K562 (cell line): ENCODE results near the gene EIF5A2. TPM values are rescaled to one million over a fixed set of nuclear protein-coding genes. Genes with fewer than 3 reads are reported as not detected.

Source experiments
- ATAC-seq: fragments of 200-7000 bp; cut with Tn5 transposase; 3 replicates; pipeline ENCODE4 v1.9.1; 2020; ENCODE audit warnings: moderate library complexity
- BruUV-seq: library from RNA; stranded (reverse); fragments of 400-500 nt; replicated peaks from 2 replicates; lab custom pipeline; 2021; lab: Mats Ljungman, UMichigan
- CTCF ChIA-PET: fragments of 300-600 bp; formaldehyde crosslinking; extraction: SDS; loops from one replicate; lab custom pipeline; 2021; ENCODE audit warnings: low intra/inter-chr PET ratio; lab: Yijun Ruan, JAX
- POLR2A ChIA-PET: fragments of 300-600, 350-650 bp; sonication (Branson Sonifier 250); formaldehyde crosslinking; extraction: SDS; loops from one replicate; lab custom pipeline; 2021; ENCODE audit warnings: antibody characterized with exemption, inconsistent platforms; lab: Yijun Ruan, JAX
- DNase-seq, 4 experiments: peaks; one replicate each; pipeline versions ENCODE4 v3.0.0 to v3.0.0-alpha.2; 2011 to 2018; ENCODE audit warnings: low spot score in 3 of 4, mixed read lengths in 3 of 4; ENCODE audit errors: extremely low read depth in 1 of 4
- FAIRE-seq: peaks from 2 replicates; lab custom pipeline; 2011; peaks lifted over from hg19 to GRCh38; lab: Jason Lieb, UNC
- H2AFZ ChIP-seq: 2 replicates; pipeline ENCODE4 v1.6.0; 2011; ENCODE audit warnings: low read depth, low read length, control low read depth, inconsistent platforms
- H3K27ac ChIP-seq: fragments of 200-600 bp; 3 replicates; pipeline ENCODE4 v1.8.0; 2011; ENCODE audit warnings: low read depth, mild to moderate bottlenecking, control low read depth, inconsistent platforms, low read length, moderate library complexity, mixed read lengths; ENCODE audit errors: extremely low read depth
- H3K27me3 ChIP-seq, 2 experiments: fragments of 300-600 bp in 1 of 2; 2 replicates in 1 of 2; 3 replicates in 1 of 2; pipeline versions ENCODE4 v1.6.0 to v1.8.0; 2011; ENCODE audit warnings: inconsistent platforms in 2 of 2, low read length in 2 of 2, mild to moderate bottlenecking in 1 of 2, mixed read lengths in 1 of 2, moderate library complexity in 1 of 2; ENCODE audit not compliant: control insufficient read depth in 2 of 2, insufficient read depth in 2 of 2
- H3K36me3 ChIP-seq: fragments of 300-600 bp; 3 replicates; pipeline ENCODE4 v1.8.0; 2011; ENCODE audit warnings: mild to moderate bottlenecking, low read length, inconsistent platforms; ENCODE audit not compliant: control insufficient read depth, insufficient read depth
- H3K4me1 ChIP-seq, 2 experiments: fragments of 200-600 bp in 1 of 2; replicated peaks in 1 of 2; 2 replicates in 1 of 2; 3 replicates in 1 of 2; pipeline versions ENCODE4 v1.5.1 to v1.8.0; 2011; ENCODE audit warnings: inconsistent platforms in 2 of 2, low read length in 2 of 2, mild to moderate bottlenecking in 1 of 2, mixed read lengths in 1 of 2, moderate library complexity in 1 of 2; ENCODE audit not compliant: control insufficient read depth in 2 of 2, insufficient read depth in 2 of 2
- H3K4me2 ChIP-seq: 2 replicates; pipeline ENCODE4 v1.6.1; 2011; ENCODE audit warnings: low read length, control low read depth, inconsistent platforms, mixed read lengths; ENCODE audit not compliant: insufficient read depth
- H3K4me3 ChIP-seq: fragments of 200-600 bp; sonication (generic), shearing (Covaris generic); 2 replicates; pipeline ENCODE4 v1.5.1; 2016; ENCODE audit warnings: control low read depth, inconsistent platforms
- H3K79me2 ChIP-seq: fragments of 200-600 bp; 3 replicates; pipeline ENCODE4 v1.8.0; 2011; ENCODE audit warnings: low read length, inconsistent platforms; ENCODE audit not compliant: control insufficient read depth, insufficient read depth
- H3K9ac ChIP-seq, 2 experiments: 2 replicates each; pipeline versions ENCODE4 v1.6.0 to v1.6.1; 2011; ENCODE audit warnings: low read depth in 2 of 2, low read length in 2 of 2, control low read depth in 1 of 2, inconsistent platforms in 1 of 2, mild to moderate bottlenecking in 1 of 2, mixed read lengths in 1 of 2; ENCODE audit not compliant: insufficient read depth in 1 of 2
- H3K9me1 ChIP-seq: one replicate; pipeline ENCODE4 v1.6.0; 2011; ENCODE audit warnings: inconsistent platforms, mild to moderate bottlenecking, low read length, moderate library complexity; ENCODE audit not compliant: control insufficient read depth, insufficient read depth
- H3K9me3 ChIP-seq: replicated peaks from 2 replicates; pipeline ENCODE4 v1.5.1; 2011; ENCODE audit warnings: low read depth, low read length, inconsistent platforms; ENCODE audit not compliant: control insufficient read depth, insufficient read depth
- H4K20me1 ChIP-seq: replicated peaks from 2 replicates; pipeline ENCODE4 v1.6.1; 2011; ENCODE audit warnings: low read length, inconsistent platforms, mixed read lengths; ENCODE audit not compliant: control insufficient read depth, insufficient read depth
- DACH1 ChIP-seq: fragments of 450-650 bp; IDR thresholded peaks from 2 replicates; pipeline ENCODE4 v1.6.1; 2018; ENCODE audit not compliant: partially characterized antibody
- RAD21 ChIP-seq, 2 experiments: fragments of 250-450 bp in 1 of 2; fragments of 450-650 bp in 1 of 2; sonication (Bioruptor Pico) in 1 of 2; formaldehyde crosslinking in 1 of 2; IDR thresholded peaks in 1 of 2; conservative IDR thresholded peaks in 1 of 2; 2 replicates each; pipeline versions ENCODE4 v1.4.0 to v1.8.0; 2020 to 2022; ENCODE audit warnings: mild to moderate bottlenecking in 2 of 2, moderate library complexity in 1 of 2
- SMARCA4 ChIP-seq: fragments of 450-650 bp; IDR thresholded peaks from 2 replicates; pipeline ENCODE4 v1.6.1; 2016
- SREBF1 ChIP-seq: fragments of 150-350 bp; IDR thresholded peaks from 2 replicates; pipeline ENCODE4 v1.6.1; 2014; ENCODE audit warnings: antibody characterized with exemption, low read depth, low read length, borderline replicate concordance
- WGBS: fragments of 100-300 bp; shearing (Covaris generic); methylation state at CpG from one replicate; pipeline ENCODE4 v1.1.6; 2016; ENCODE audit warnings: low coverage, mixed read lengths; ENCODE audit not compliant: insufficient coverage; ENCODE audit errors: missing lambda C conversion rate; 5-methylcytosine and 5-hydroxymethylcytosine counted together
- in situ Hi-C: fragments of 300-500 bp; cut with MboI; formaldehyde crosslinking; loops from 4 replicates; pipeline ENCODE4 v1.15.0; 2018; ENCODE audit warnings: inconsistent platforms, mixed read lengths
- intact Hi-C: fragments of 100-400 bp; cut with micrococcal nuclease; formaldehyde crosslinking; loops from 2 replicates; pipeline ENCODE4 v1.14.2; 2022
- polyA plus RNA-seq, 8 experiments: library from polyadenylated mRNA; depleted of rRNA in 4 of 8; stranded (reverse) in 5 of 8; unstranded in 3 of 8; fragments of >200 nt; fragmentation: Nextera tagmentation in 2 of 8; fragmentation: Illumina TruSeq in 1 of 8; extraction: Ambion mirVana in 2 of 8; extraction: Trizol in 1 of 8; gene quantifications; 2 replicates each; pipeline versions ENCODE4 v1.2.1 to v1.2.3, GENCODE V29; 2011 to 2014; ENCODE audit warnings: inconsistent platforms in 1 of 8, missing spikeins in 1 of 8
- total RNA-seq, 7 experiments: library from RNA; depleted of rRNA in 6 of 7; stranded (reverse); fragments of >200 nt in 6 of 7; fragmentation: Illumina TruSeq in 2 of 7; extraction: Trizol in 2 of 7; gene quantifications; 2 replicates each; pipeline versions ENCODE4 v1.2.1 to v1.2.3, GENCODE V29; 2011 to 2021; ENCODE audit warnings: low replicate concordance in 1 of 7
- TF ChIP-seq, protein P1 (sequence below): IDR thresholded peaks from 2 replicates; pipeline ENCODE4 v1.6.1; 2012; ENCODE audit warnings: low read depth, low read length, improper control_type of control experiment, borderline replicate concordance
- TF ChIP-seq, protein P2 (sequence below), 3 experiments: IDR thresholded peaks in 2 of 3; conservative IDR thresholded peaks in 1 of 3; 2 replicates each; pipeline ENCODE4 v1.5.1; 2011 to 2012; ENCODE audit warnings: low read length in 3 of 3, mild to moderate bottlenecking in 3 of 3, control low read depth in 2 of 3, improper control_type of control experiment in 1 of 3, inconsistent platforms in 1 of 3, low read depth in 1 of 3, mixed read lengths in 1 of 3, moderate library complexity in 1 of 3; ENCODE audit not compliant: insufficient read depth in 2 of 3
- TF ChIP-seq, protein P3 (sequence below): fragments of 450-650 bp; formaldehyde crosslinking; IDR thresholded peaks from 2 replicates; pipeline ENCODE4 v1.4.0; 2020; ENCODE audit warnings: mild to moderate bottlenecking, moderate library complexity

EIF5A2 gene
- total and polyA plus RNA-seq, 9 of the 15 experiments (the other 6 are each of a cell fraction or from before 2014, with no cell fraction given) = 3.9 to 18.3 (median 15.9) TPM

DNA sequence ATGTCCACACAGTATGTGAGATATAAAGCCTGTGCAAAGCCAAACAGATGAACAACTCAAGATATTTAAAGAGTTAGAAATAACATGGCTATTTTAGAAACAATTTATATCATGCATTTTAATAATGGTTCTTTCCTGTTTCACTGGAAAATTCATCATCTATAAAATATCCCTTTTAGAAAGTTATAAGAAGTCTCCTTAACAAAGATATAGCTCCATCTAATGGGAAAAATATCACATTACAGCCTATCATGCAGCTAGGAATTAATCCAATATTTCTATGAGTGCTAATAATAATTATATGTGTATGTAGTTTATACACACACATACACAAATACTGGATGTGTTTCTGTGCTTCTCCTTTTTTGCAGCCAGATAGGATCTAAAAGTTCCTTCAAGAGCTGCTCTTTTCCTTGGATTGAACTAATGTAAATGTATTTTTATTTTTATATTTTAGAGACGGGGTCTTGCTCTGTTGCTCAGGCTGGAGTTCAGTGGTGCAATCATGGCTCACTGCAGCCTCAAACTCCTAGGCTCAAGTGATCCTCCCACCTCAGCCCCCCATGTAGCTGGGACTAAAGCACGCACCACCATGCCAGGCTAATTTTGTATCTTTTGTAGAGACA, 60.0 kb downstream of the EIF5A2 start:
- Histone ChIP-seq H3K9me3 (no peaks in the 10 kb centered on the region), H3K4me3 (no peak overlapping the region), H3K4me2 (no peak overlapping the region), H3K4me1 (no peaks in the 10 kb centered on the region), H3K79me2 (no peaks in the 10 kb centered on the region), H3K27ac (no peak overlapping the region), H3K36me3 (no peaks in the 10 kb centered on the region), H3K27me3 (no peaks in the 10 kb centered on the region; a peak in 1 of 5 replicates), H4K20me1 (no peaks in the 10 kb centered on the region), H2AFZ (no peak overlapping the region), H3K9ac (no peak overlapping the region), H3K9me1 (no peaks in the 10 kb centered on the region)
- DNase-seq = peak in 1 of 4 experiments; percentile 19
- no peak for FAIRE-seq
- ChIA-PET POLR2A (interaction anchor here (0.9 to 1.6 kb wide), 3 partner anchors 11 to 435 kb away, joined by 3 to 5 read pairs (median 3); partner anchors contain the start of gene RPL22L1), CTCF (interaction anchor here (0.6 to 1.9 kb wide), 3 partner anchors 265 to 438 kb away, joined by 3 to 9 read pairs (median 6); no protein-coding TSS in a partner anchor)
- 59% methylated on average over 2 of the region's 2 CpGs for WGBS
- ATAC-seq = 0 out of 3 replicates have a peak, but pooled peaks have one; percentile 42
- intact Hi-C loops (loop anchor here (1.0 kb wide), 2 partner anchors 36 to 434 kb away; no protein-coding TSS in a partner anchor), in situ Hi-C loops (no loop called here)
- no TSS peak for BruUV-seq
- peak; percentile 77 to 83 for TF ChIP-seq RAD21 (CRISPR knock-in tag; conservative IDR thresholded peaks at IDR 0.05 in 1 of 2, IDR thresholded peaks at IDR 0.05 in 1 of 2)
- TF ChIP-seq, protein P1, sequence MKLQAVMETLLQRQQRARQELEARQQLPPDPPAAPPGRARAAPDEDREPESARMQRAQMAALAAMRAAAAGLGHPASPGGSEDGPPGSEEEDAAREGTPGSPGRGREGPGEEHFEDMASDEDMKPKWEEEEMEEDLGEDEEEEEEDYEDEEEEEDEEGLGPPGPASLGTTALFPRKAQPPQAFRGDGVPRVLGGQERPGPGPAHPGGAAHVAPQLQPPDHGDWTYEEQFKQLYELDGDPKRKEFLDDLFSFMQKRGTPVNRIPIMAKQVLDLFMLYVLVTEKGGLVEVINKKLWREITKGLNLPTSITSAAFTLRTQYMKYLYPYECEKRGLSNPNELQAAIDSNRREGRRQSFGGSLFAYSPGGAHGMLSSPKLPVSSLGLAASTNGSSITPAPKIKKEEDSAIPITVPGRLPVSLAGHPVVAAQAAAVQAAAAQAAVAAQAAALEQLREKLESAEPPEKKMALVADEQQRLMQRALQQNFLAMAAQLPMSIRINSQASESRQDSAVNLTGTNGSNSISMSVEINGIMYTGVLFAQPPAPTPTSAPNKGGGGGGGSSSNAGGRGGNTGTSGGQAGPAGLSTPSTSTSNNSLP = peak; percentile 73; the same call in 1 of the 2 replicates
- TF ChIP-seq, protein P2, sequence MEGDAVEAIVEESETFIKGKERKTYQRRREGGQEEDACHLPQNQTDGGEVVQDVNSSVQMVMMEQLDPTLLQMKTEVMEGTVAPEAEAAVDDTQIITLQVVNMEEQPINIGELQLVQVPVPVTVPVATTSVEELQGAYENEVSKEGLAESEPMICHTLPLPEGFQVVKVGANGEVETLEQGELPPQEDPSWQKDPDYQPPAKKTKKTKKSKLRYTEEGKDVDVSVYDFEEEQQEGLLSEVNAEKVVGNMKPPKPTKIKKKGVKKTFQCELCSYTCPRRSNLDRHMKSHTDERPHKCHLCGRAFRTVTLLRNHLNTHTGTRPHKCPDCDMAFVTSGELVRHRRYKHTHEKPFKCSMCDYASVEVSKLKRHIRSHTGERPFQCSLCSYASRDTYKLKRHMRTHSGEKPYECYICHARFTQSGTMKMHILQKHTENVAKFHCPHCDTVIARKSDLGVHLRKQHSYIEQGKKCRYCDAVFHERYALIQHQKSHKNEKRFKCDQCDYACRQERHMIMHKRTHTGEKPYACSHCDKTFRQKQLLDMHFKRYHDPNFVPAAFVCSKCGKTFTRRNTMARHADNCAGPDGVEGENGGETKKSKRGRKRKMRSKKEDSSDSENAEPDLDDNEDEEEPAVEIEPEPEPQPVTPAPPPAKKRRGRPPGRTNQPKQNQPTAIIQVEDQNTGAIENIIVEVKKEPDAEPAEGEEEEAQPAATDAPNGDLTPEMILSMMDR (IDR thresholded peaks at IDR 0.05 in 2 of 3, conservative IDR thresholded peaks at IDR 0.05 in 1 of 3; ENCODE audit: insufficient read depth in 2 of 3, low read depth in 1 of 3, low read length in 3 of 3) = peak in 1 of 3 experiments; percentile 68; a peak in 4 of 6 replicates
- TF ChIP-seq DACH1 = peak; percentile 45
- no peak for TF ChIP-seq SMARCA4
- no peak for TF ChIP-seq SREBF1
- TF ChIP-seq, protein P3, sequence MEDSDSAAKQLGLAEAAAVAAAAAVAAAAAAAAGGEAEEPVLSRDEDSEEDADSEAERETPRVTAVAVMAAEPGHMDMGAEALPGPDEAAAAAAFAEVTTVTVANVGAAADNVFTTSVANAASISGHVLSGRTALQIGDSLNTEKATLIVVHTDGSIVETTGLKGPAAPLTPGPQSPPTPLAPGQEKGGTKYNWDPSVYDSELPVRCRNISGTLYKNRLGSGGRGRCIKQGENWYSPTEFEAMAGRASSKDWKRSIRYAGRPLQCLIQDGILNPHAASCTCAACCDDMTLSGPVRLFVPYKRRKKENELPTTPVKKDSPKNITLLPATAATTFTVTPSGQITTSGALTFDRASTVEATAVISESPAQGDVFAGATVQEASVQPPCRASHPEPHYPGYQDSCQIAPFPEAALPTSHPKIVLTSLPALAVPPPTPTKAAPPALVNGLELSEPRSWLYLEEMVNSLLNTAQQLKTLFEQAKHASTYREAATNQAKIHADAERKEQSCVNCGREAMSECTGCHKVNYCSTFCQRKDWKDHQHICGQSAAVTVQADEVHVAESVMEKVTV (CRISPR knock-in tag) = peak; percentile 65
